Lung microvascular endothelial cell (primary cell): ENCODE results near the gene NKPD1. TPM values are rescaled to one million over a fixed set of nuclear protein-coding genes. Genes with fewer than 3 reads are reported as not detected.
A peak's percentile ranks its signal among the peaks of the same experiment; 100 is the strongest.

Experiments
- DNase-seq, 2 donors: peaks; one replicate each; pipeline versions ENCODE4 v3.0.0 to v3.0.0-alpha.2; 2010; ENCODE audit warnings: low read depth in 2 of 2
- total RNA-seq: library from RNA; depleted of rRNA; stranded (reverse); fragments of >200 nt; gene quantifications from 2 replicates; pipeline ENCODE4 v1.2.1, GENCODE V29; 2014

Gene NKPD1
- total RNA-seq: 0.20 and 0.22 TPM in 2 replicates

GRCh38 chr19:45160870-45161737, at the start of gene NKPD1:
NKPD1 (minus strand) TSS chr19:45160982; CDS start chr19:45160150, 832 bp downstream.
- no peak for DNase-seq

DNA sequence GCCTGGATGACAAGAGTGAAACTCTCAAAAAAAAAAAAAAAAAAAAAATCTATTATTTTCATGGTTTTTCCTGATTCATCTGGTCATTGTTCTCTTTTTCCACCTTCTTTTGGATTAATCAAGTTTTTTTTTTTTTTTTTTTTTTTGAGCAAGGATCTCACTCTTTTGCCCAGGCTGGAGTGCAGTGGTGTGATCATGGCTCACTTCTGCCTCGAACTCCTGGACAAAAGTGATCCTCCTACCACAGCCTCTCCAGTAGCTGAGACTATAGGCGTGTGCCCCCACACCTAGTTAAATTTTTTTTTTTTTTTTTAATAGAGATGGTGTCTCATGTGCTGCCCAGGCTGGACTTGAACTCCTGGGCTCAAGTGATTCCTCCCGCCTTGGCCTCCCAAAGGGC, 45.5 kb upstream of the NKPD1 start:
- no peak for DNase-seq

- DNase-seq: no peak
These were observed 45.0 kb upstream of the NKPD1 start for GRCh38 chr19:45205810-45206209.

DNA sequence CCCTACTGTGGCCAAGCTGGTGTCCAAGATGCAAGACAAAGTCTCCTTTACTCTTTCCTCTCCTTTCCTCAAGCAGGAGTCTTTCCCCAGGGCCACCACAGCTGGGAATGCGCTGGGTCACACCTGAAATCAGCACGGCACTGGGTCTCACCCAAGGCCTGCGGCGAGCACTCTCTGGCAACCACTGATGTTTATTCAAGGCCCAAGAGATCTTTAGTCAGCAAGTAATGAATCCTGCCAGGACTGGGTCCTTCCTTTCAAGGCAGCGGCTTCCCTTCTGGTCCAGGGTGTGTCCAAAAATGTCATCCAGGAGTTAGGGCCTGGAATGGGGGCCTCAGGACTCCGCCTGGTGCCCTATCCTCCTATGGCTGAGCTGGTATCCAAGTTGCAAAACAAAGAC, 41.9 kb upstream of the NKPD1 start:
- DNase-seq: no peak

GRCh38 chr19:45200568-45200967, 39.8 kb upstream of the NKPD1 start:
- peak; percentile 79 to 82 for DNase-seq

DNA sequence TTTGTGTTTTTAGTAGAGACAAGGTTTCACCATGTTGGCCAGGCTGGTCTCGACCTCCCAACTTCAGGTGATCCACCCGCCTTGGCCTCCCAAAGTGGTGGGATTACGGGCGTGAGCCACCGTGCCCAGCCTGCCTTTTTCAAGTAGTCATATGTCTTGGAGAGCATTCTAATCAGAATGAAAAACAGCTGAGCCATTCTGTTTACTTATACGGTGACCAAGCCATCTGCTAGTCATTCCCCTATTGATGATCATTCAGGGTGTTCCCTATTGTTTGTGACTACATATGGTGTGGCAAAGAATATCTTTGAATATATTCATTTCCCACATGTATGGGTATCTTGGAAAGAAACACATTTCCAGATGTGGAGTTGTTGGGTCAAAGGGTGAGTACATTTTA, 35.0 kb upstream of the NKPD1 start:
- DNase-seq: peak in 1 of 2 donors; percentile 53

GRCh38 chr19:45191375-45191774, 30.6 kb upstream of the NKPD1 start:
- no peak for DNase-seq

- no peak for DNase-seq
These were observed 29.2 kb upstream of the NKPD1 start for GRCh38 chr19:45189971-45190370.

DNA sequence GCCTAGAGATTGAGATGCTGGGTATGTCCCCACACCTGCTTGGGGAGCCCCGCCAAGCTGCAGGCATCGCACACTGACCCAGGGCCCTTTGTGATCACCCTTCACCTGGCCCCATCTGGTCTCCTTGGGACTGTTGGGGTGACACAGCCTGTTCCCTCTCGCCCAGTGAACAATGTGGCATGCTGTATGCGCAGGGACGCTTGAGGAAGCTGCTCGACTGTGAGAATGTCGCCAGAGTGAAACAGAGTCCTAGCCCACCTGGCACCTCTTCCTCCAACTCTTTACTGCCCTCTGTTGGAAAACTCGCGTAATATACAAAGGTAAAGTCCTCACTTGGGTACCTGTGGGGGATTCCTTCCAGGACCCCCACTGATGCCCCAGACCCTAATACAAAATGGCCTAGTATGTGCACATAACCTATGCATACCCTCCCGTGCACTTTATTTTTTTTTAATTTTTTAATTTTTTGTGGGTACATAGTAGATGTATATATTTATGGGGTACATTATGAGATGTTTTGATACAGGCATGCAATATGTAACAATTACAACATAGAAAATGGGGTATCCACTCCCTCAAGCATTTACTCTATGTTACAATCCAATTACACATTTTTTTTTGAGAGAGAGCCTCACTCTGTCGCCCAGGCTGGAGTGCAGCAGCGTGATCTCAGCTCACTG, 26.8 kb upstream of the NKPD1 start:
- DNase-seq: peak in 1 of 2 donors; percentile 57

DNA sequence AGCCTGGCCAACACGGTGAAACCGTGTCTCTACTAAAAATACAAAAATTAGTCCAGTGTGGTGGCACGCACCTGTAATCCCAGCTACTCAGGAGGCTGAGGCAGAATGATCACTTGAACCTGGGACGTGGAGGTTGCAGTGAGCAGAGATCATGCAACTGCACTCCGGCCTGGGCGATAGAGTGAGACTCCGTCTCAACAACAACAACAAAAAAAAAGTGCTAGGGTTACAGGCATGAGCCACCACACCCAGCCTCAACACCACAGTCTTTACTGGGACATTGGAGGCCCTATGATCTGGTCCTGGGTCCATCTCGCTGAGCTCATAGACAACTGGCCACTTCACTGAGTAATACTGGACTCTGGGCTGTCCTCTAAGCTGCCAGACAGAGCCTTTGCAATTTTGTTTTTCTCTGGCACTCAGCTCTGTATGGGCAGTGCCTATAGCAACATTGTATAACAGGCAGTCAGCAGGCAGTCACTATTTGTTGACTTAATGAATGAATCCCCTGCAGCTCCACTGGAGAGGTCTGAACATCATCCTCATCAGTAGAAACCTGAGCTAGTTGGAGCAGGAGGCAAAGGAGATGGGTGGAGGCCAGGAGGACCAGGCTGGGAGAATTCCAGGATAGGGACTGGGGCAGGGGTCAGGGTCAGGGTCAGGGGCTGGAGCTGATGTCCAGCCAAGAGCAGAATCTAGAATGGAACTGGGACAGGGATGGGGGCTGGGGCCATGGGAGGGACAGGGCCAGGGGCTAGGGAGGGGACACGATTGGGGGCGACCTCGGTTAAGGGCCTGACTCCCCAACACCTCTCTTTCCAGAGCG, 25.9 kb upstream of the NKPD1 start:
- peak in 1 of 2 donors; percentile 30 for DNase-seq

GRCh38 chr19:45184115-45184514, 23.3 kb upstream of the NKPD1 start:
- no peak for DNase-seq

GRCh38 chr19:45182758-45183157, 22.0 kb upstream of the NKPD1 start:
- peak in 1 of 2 donors; percentile 44 for DNase-seq

DNA sequence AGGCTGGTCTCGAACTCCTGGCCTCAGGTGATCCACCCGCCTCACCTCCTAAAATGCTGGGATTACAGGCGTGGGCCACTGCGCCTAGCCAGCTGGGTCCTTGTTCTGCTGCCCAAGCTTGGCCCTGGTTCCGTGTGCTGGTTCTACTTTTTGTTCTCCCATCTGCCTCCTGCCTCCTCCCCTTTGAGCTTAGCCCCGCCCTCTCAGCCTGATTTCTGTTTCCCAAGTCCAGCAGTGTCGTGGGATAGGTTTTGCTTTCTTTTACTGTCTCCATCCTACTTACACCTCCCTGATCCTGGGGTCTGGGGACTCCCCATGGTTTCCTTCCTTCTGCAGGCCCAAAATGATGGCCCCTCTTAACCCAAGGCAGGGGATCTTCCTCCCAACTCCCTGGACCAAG, 20.2 kb upstream of the NKPD1 start:
- no peak for DNase-seq

DNA sequence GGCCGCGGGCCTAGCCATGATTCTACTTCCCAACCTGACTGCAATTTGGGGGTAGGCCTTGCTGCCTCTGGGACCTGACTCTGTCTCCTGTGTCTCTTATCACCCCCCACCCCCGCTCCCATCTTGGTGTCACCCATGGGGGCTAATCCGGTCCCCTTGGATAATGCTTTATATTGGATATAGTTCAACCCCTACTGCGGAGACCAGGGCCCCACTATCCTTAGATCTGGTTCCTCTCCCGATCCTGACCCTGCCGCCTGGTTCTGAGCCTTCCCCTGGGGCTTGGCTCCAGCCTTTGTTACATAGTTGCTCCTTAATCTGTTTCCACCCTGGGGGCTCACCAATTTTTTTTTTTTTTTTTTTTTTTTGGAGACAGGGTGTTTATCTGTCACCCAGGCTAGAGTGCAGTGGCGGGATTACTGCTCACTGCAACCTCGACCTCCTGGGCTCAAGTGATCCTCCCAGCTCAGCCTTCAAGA, 19.1 kb upstream of the NKPD1 start:
- DNase-seq: no peak

DNA sequence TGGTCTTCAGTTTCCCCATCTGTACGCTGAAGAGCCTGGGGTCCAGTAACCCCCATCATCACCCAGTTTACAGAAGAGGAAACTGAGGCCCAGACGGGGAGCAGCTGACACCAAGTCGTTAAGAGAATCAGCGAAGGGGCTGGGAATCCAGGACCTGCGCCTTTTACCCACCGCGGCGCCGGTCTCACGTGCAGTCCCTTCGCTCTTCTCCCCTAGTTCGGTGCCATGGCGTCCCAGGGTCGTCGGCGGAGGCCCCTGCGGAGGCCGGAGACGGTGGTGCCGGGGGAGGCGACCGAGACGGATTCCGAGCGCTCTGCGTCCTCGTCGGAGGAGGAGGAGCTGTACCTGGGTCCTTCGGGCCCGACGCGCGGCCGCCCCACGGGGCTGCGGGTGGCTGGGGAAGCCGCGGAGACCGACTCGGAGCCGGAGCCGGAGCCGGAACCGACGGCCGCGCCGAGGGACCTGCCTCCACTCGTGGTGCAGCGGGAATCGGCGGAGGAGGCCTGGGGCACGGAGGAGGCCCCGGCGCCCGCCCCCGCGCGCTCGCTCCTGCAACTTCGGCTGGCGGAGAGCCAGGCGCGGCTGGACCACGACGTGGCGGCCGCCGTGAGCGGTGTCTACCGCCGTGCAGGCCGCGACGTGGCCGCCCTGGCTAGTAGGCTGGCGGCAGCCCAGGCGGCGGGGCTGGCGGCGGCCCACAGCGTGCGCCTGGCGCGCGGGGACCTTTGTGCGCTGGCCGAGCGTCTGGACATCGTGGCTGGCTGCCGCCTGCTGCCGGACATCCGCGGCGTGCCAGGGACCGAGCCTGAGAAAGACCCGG, 18.5 kb upstream of the NKPD1 start:
- peak; percentile 43 to 44 for DNase-seq

- DNase-seq: peak; percentile 100
These were observed 17.7 kb upstream of the NKPD1 start, which contains the start of gene BLOC1S3 for GRCh38 chr19:45178262-45179071. BLOC1S3 (plus strand) TSS chr19:45178784; CDS start chr19:45179297, 513 bp downstream.

DNA sequence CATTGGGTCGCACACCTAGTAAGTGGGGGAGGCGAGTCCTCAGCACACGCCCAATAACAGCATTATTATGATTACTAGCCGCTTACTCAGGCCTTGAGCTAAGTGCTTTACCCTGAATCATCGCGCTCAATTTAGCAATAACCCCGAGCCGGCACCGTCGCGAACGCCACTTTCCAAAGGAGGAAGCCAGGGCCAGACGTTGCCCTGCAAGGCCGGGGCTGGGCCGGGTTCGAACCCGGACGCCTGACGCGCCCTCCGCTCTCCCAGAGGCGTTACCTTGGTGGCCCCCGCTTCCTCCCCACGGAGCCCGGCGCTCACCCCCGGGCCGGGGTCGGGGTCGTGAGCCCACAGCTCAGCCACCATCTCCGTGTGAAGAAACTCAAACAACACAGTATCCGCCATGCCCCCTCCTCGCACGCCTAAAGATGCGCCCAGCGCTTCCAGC, 17.1 kb upstream of the NKPD1 start, which contains the start of gene TRAPPC6A:
Gene TRAPPC6A (minus strand): TSS at position 421 of the 445 bp plus-strand sequence. CDS start 19 bp downstream, at position 402.
- DNase-seq: peak in 1 of 2 donors; percentile 43

- DNase-seq: no peak
These were observed 14.9 kb upstream of the NKPD1 start for GRCh38 chr19:45175515-45176345.

- DNase-seq: no peak
These were observed 13.0 kb upstream of the NKPD1 start for GRCh38 chr19:45173816-45174215.
